GM12865 (cell line): Measurements from ENCODE around the gene MFRP.
A peak's percentile ranks its signal among the peaks of the same experiment; 100 is the strongest.

Experiments
- DNase-seq: peaks from one replicate; pipeline ENCODE4 v3.0.0; 2010; ENCODE audit warnings: low read depth
- H3K4me3 ChIP-seq: 2 replicates; pipeline ENCODE4 v1.5.1; 2011; ENCODE audit warnings: mild to moderate bottlenecking, low read depth, low read length, control low read depth
- TF ChIP-seq, protein P1 (sequence below): IDR thresholded peaks from 2 replicates; pipeline ENCODE4 v1.5.1; 2011; ENCODE audit warnings: low read length, control low read depth, low read depth, inconsistent platforms; ENCODE audit not compliant: insufficient read depth; ENCODE audit errors: missing control alignments

Gene MFRP

DNA sequence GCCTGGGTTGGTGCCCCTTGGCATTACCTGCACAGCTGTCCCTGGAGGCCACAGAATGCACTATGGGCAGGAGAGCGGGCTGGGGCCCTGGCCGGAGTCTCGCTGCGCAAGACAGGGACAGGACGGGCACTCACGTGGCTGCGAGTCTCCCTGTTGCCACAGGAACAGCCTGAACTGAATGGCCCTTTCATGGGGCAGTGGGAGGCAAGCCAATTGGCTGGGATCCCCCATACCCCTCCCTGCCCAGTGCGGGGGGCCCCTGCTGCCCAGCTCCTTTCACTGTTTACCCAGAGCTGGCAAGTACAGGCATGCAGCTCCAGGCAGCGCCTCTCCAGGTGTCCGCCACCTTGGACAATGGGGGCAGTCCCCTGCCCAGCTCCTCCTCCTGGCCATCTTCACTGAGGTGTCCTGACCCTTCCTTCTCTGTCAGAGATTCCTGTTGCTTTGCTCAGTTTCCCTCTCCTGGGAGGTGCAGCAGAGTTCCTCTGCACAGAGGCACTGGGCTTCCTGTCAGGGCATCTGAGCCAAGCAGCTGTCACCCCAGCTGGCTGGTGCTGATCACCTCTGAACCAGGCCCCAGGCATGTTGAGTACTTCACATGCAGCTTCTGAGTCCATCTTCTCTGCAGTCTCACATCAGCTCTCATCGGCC lies 29.8 kb upstream of the MFRP start:
- H3K4me3 ChIP-seq, result no peak overlapping the region
- TF ChIP-seq, protein P1, sequence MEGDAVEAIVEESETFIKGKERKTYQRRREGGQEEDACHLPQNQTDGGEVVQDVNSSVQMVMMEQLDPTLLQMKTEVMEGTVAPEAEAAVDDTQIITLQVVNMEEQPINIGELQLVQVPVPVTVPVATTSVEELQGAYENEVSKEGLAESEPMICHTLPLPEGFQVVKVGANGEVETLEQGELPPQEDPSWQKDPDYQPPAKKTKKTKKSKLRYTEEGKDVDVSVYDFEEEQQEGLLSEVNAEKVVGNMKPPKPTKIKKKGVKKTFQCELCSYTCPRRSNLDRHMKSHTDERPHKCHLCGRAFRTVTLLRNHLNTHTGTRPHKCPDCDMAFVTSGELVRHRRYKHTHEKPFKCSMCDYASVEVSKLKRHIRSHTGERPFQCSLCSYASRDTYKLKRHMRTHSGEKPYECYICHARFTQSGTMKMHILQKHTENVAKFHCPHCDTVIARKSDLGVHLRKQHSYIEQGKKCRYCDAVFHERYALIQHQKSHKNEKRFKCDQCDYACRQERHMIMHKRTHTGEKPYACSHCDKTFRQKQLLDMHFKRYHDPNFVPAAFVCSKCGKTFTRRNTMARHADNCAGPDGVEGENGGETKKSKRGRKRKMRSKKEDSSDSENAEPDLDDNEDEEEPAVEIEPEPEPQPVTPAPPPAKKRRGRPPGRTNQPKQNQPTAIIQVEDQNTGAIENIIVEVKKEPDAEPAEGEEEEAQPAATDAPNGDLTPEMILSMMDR, result no peak
- no peak for DNase-seq

DNA sequence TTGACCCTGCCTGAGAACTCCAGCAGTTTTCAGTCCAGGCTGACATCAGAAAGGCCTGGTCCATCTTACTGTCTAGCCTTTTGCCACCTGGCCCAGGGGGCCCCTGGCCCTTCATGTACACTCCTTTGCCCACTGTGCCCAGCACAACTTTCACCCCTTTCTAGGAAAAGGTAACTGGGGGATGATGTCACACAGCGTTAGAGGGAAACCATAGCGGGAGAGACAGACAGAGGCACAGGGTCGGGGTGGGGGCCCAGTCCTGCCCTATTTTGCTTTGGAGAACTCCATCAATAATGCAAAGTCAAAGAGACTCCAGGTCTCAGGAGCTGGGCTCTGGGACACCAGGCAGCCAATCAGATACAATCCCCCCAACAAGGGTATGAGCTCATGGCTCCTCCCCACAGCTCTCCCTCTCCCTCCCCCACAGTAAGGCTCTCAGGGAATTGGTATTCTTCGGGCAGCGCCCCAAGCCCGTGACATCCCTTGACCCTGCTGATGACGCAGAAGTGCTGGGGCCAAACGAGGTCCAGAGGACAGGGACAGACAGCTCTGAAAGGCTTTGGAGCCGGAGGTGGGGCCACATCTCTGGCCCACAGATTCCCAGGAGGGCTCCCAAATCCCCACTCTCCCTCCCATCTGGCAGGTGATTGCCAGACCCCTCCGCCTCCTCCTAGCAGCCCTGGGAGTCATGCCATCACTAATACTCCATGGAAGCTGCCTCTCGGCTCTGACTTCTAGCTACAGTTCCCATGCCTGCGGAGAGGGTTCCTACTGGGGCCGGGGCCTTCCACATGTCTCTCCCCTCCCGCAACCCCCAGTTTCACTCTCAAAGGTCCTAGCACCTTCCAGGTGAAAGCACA lies 29.1 kb upstream of the MFRP start:
- TF ChIP-seq, protein P1, result no peak
- DNase-seq, result no peak
- H3K4me3 ChIP-seq, result no peak overlapping the region

DNA sequence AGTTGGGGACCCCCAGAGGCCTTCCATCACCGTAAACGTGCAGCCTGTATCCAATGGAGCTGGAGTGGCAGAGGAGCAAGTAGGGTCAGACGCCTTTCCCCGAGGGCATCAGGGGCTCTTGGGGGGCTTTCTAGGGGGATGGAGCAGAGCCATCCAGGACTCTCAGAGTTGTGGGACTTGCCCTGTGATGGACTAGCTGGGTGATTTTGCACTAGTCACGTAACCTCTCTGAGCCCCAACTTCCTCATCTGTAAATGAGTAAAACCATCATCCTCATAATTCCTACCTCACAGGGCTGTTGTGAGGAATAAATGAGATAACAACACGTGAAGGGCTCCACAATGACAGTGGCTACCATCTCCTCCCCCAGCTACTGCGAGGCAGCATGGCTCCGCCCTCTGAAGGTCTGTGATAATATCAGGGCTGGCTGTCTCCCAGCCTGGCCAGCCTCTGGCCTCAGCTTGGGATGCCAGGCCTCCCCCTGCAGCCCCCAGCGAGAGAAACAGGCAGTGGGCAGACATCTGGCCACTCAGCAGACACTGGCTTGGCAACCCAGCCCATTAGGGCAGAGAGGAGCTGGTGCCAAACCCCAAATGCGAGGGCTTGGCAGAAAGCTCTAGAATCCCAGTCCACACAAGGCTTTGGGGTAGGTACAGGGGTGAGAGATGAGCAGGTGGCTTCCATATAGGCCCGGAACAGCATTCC lies 28.3 kb upstream of the MFRP start:
- TF ChIP-seq, protein P1, result no peak
- DNase-seq, result no peak
- H3K4me3 ChIP-seq, result no peak overlapping the region

DNA sequence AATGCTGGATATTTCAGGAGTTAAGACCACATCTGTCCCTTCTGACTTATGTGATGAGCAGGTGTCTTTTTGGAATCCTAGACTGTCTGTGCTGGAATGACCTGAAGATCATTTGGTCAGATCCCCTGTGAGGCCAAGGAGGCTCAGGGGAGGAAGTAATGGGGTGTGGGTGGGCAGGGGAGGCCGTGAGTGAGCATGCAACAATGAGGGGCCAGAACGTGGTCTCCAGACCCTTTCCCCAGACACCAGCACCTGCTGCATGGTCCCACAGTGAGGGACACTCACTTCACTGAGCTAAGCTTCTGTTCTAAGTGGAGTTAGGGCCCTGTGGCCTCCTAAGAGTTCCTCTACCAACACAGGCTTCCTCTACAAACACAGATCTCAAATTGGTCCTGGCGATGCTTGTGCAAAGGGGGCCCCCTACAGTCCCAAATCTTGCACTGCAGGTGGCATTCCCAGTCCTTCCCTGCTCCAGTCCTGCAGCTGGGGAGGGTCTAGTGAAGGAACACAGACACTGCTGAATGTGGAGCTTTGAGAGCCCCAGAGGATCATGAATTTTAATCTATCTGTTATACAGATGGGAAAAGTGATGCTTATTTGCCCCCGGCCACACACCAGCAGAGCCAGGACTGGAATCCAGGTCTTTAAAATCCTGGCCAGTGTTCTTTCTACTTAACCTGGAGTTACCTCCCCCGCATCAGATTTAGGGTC lies 27.6 kb upstream of the MFRP start:
- DNase-seq, result peak; percentile 50
- no peak overlapping the region for H3K4me3 ChIP-seq
- TF ChIP-seq, protein P1, result peak; percentile 76

DNA sequence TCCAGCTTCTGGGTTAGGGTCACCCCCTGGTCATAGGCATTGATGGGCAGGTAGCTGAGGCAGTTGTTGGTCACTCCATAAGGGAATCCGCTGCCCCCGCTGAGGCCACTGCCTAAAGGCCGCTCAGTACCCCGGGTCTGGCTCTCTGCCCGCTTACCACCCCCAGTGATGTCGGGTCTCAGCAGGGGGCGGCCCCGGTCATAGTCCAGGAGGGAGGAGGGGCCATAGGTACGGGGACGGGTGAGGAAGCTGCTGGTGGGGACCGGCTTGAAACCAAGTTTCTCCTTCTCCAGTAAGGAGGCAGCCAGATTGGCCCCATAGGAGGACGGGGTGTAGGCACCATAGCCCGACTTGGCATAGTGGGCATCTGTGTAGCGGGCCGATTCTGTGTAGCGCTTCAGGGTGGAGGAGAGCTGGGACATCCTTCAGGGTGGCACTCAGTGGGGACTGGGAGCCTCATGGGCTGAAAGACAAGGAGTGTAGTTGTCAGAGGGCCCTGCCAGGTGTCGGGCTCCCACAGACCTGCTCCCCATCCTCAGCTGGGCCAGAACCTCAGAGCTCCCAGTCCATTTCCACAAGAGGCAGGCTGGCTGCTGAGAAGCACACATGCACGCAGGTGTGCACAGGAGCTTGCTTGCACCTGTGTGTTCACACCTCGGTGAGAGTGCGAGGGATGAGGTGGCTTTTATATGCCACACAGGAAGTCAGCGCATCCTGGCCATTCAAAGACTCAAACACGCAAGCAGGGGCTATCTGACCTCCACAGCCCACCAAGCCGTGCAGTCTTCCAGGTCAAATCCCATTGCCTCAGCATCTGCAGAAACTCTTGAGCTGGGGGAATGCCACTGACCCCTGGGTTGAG lies 26.8 kb upstream of the MFRP start:
- DNase-seq, result no peak
- TF ChIP-seq, protein P1, result no peak
- no peak overlapping the region for H3K4me3 ChIP-seq
